Left ventricle myocardium inferior (tissue), 1 donor: ENCODE measurements around the gene DAAM2. TPM values are rescaled to one million over a fixed set of nuclear protein-coding genes. Genes with fewer than 3 reads are reported as not detected.

Source experiments
- DNase-seq: peaks from one replicate; pipeline ENCODE4 v3.0.0-alpha.2; 2020
- H3K27ac ChIP-seq: fragments of 200-600 bp; replicated peaks from 2 replicates; pipeline ENCODE4 v1.8.0; 2021
- H3K27me3 ChIP-seq: fragments of 200-600 bp; 2 replicates; pipeline ENCODE4 v1.8.0; 2021; ENCODE audit warnings: low read depth
- H3K36me3 ChIP-seq: fragments of 200-600 bp; 2 replicates; pipeline ENCODE4 v1.8.0; 2021
- H3K4me1 ChIP-seq: fragments of 200-600 bp; 2 replicates; pipeline ENCODE4 v1.8.0; 2021
- H3K4me3 ChIP-seq: fragments of 200-600 bp; 2 replicates; pipeline ENCODE4 v1.8.0; 2021; ENCODE audit warnings: mild to moderate bottlenecking, moderate library complexity
- H3K9me3 ChIP-seq: fragments of 200-600 bp; replicated peaks from 2 replicates; pipeline ENCODE4 v1.8.0; 2021
- intact Hi-C: fragments of 100-400 bp; cut with micrococcal nuclease; formaldehyde crosslinking; loops from one replicate; pipeline ENCODE4 v1.11.0; 2022
- total RNA-seq: library from RNA; stranded (reverse); fragmentation: NEBNext Ultra II Directional; extraction: Animal tissue kit (Norgen Biotek cat#: 25700); gene quantifications from one replicate; pipeline ENCODE4 v1.2.1, GENCODE V29; 2021
- TF ChIP-seq, protein P1 (sequence below): fragments of 200-600 bp; IDR thresholded peaks from 2 replicates; pipeline ENCODE4 v1.8.0; 2021; ENCODE audit warnings: antibody characterized with exemption, mild to moderate bottlenecking, borderline replicate concordance
- donor health status: DM: no; HTN: yes; CAD: no; lungs with severe emphysema.

DAAM2 gene
- total RNA-seq, 1 donor from 2014 or later, result 19.1 TPM

DNA sequence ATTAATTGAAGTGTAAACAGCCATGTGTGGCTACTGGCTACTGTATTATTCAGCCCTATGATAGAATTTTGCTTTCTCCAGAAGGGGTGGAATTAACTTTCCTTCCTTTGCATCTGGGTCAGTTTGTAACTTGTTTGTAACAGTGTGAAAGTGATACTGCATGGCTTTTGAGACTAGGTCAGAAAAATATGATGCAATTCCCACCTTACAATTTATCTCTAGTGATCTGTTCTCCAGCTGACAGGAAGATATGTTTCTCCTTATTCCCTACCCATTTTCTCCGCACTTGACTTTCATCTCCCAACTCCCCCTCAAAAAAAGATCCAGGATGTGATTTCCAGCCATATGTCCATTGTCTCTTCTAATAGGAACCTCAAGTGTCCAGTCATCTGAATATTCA, 144.7 kb downstream of the DAAM2 start:
- H3K9me3 ChIP-seq, result no peaks in the 10 kb centered on the region
- no peaks in the 10 kb centered on the region for H3K27me3 ChIP-seq
- no peak for DNase-seq
- peaks cover 54% of the 10 kb centered on the region for H3K4me1 ChIP-seq
- intact Hi-C loops, result no loop called here
- H3K27ac ChIP-seq, result peak overlapping the region; percentile 24
- TF ChIP-seq, protein P1, sequence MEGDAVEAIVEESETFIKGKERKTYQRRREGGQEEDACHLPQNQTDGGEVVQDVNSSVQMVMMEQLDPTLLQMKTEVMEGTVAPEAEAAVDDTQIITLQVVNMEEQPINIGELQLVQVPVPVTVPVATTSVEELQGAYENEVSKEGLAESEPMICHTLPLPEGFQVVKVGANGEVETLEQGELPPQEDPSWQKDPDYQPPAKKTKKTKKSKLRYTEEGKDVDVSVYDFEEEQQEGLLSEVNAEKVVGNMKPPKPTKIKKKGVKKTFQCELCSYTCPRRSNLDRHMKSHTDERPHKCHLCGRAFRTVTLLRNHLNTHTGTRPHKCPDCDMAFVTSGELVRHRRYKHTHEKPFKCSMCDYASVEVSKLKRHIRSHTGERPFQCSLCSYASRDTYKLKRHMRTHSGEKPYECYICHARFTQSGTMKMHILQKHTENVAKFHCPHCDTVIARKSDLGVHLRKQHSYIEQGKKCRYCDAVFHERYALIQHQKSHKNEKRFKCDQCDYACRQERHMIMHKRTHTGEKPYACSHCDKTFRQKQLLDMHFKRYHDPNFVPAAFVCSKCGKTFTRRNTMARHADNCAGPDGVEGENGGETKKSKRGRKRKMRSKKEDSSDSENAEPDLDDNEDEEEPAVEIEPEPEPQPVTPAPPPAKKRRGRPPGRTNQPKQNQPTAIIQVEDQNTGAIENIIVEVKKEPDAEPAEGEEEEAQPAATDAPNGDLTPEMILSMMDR, result no peak
- H3K36me3 ChIP-seq, result no peaks in the 10 kb centered on the region
- no peak overlapping the region for H3K4me3 ChIP-seq

DNA sequence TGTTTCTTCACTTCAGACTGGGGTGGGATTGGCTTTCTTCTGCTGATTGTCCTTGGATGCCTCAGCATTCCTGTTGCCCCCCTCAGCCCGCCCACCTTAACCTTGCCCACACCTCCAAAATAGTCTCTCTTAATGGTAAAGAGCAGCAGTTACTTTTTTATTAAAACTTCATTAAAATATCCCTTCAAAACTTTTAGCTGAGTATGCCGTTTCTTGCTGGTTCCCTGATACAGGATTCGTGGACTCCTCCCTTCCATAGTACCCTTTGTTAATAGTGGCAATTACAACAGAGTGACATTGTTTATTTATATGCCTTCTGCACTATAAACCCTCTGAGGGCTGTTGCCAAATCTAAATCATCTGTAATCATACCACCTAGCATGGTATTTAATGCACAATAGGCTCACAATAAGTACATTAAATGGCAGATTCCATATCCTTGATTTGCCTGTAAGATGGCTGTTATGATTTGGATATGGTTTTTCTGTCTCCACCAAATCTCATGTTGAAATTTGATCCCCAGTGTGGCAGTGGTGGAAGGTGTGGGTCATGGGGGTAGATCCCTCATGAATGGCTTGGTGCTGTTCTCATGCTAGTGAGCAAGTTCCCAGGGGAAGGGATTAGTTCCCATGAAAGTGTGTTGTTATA, 145.6 kb downstream of the DAAM2 start:
- peak overlapping the region; percentile 78 for H3K27ac ChIP-seq
- no peaks in the 10 kb centered on the region for H3K36me3 ChIP-seq
- TF ChIP-seq, protein P1, result no peak
- no peaks in the 10 kb centered on the region for H3K27me3 ChIP-seq
- H3K4me1 ChIP-seq, result peaks cover 52% of the 10 kb centered on the region
- H3K9me3 ChIP-seq, result no peaks in the 10 kb centered on the region
- no peak overlapping the region for H3K4me3 ChIP-seq
- no peak for DNase-seq
- intact Hi-C loops, result no loop called here

DNA sequence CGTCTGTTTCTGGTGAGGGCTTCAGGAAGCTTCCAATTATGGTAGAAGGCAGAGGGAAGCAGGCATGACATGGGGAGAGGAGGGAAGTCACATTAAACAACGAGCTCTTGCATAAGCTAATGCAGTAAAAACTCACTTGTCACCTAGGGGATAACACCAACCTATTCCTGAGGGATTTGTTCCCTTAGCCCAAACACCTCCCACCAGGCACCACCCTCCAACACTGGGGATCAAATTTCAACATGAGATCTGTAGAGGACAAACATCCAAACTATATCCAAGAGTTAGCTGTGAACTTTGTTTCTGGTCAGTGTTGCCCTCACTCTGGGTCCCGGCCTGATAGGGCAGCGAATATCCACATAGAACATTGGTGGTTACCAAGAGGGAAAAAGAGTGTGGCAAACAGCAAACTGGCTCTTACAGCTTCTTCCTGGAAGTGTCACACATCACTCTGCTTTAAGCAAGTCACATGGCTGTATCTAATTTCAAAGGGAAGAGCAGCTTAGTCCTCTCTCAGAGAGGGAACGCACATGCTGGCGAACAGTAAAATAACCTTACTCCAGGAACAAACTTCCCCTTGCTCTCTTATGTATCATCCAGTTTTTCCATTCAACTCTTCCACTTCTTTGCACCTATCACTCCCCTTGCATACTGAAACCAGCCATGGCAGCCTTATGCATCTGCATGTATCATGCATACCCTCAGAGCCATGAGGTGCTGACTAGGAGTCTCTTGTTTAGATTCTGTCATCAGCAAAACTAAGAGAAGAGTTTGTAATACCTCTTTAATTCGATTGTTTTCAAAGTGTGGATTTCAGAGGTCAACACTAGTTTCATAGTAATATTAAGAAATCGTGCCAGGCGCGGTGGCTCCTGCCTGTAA, 146.8 kb downstream of the DAAM2 start:
- peaks cover 44% of the 10 kb centered on the region for H3K4me1 ChIP-seq
- H3K36me3 ChIP-seq, result no peaks in the 10 kb centered on the region
- TF ChIP-seq, protein P1, result no peak
- peak overlapping the region; percentile 78 for H3K27ac ChIP-seq
- intact Hi-C loops, result no loop called here
- H3K9me3 ChIP-seq, result no peaks in the 10 kb centered on the region
- DNase-seq, result no peak
- no peak overlapping the region for H3K4me3 ChIP-seq
- no peaks in the 10 kb centered on the region for H3K27me3 ChIP-seq

DNA sequence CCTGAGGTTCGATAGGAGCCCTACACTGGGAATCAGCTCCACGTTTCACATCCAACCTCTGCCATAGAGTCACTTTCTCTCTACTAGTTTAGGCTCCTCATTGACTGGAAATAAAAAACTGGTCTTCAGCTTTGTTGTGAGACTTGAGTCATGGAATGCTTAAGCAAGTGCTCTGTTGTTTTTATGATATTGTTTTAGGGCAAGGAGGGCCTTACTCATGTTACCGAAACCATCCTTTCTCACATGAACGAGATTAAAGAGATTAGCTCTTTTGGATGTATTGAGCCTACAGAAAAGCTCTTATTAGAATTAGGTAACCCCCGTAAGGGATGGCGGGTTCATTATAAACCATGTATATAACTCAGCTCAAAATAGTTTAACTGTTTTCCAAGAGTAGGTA, 149.0 kb downstream of the DAAM2 start:
- H3K27ac ChIP-seq, result no peak overlapping the region
- peaks cover 30% of the 10 kb centered on the region for H3K4me1 ChIP-seq
- no peak overlapping the region for H3K4me3 ChIP-seq
- H3K27me3 ChIP-seq, result no peaks in the 10 kb centered on the region
- TF ChIP-seq, protein P1, result no peak
- no peaks in the 10 kb centered on the region for H3K36me3 ChIP-seq
- intact Hi-C loops, result no loop called here
- no peak for DNase-seq
- no peaks in the 10 kb centered on the region for H3K9me3 ChIP-seq

DNA sequence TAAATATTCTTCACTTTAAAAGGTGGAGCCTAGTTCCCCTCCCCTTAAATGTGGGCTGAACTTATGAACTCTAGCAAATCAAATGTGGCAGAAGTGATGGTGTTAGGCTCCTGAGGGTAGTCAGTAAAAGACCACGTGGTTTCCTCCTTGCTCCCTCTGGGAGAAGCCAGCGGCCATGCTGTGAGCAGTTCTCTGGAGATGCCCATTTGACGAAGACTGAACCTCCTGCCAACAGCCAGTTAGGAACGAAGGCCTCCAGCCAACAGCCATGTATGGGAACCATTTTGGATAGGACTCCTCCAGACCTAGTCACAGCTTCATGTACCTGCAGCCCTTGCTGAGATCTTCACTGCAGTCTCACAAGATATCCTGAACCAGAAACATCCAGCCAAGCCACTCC, 149.6 kb downstream of the DAAM2 start:
- no peaks in the 10 kb centered on the region for H3K36me3 ChIP-seq
- no peak overlapping the region for H3K4me3 ChIP-seq
- TF ChIP-seq, protein P1, result no peak
- no peak for DNase-seq
- intact Hi-C loops, result no loop called here
- no peaks in the 10 kb centered on the region for H3K27me3 ChIP-seq
- no peaks in the 10 kb centered on the region for H3K9me3 ChIP-seq
- no peak overlapping the region for H3K27ac ChIP-seq
- H3K4me1 ChIP-seq, result peaks cover 30% of the 10 kb centered on the region
